Activated CD8-positive, alpha-beta memory T cell treated with anti-CD3 and anti-CD28 coated beads for 36 hours (primary cell): Measurements from ENCODE around the gene BAG5. TPM values are rescaled to one million over a fixed set of nuclear protein-coding genes. Genes with fewer than 3 reads are reported as not detected.
"Not testable (repeated sequence)": the region's sequence is repeated elsewhere in the genome, so short reads cannot be mapped to it uniquely, and the experiment has no call there.

Source experiments
- CTCF ChIA-PET: fragments of 350-600 bp; sonication (Branson Sonifier 250); formaldehyde crosslinking; loops from one replicate; lab custom pipeline; 2021; ENCODE audit warnings: antibody characterized with exemption; lab: Charles Lee
- POLR2A ChIA-PET: fragments of 350-600 bp; sonication (Branson Sonifier 250); formaldehyde crosslinking; loops from one replicate; lab custom pipeline; 2021; ENCODE audit warnings: antibody characterized with exemption; lab: Charles Lee
- total RNA-seq, 2 experiments: library from RNA; stranded (reverse); gene quantifications; one replicate each; pipeline ENCODE4 v1.2.3, GENCODE V29; 2021

BAG5 gene
- 10 to 100 TPM; 34.9 to 37.9 TPM for total RNA-seq

DNA sequence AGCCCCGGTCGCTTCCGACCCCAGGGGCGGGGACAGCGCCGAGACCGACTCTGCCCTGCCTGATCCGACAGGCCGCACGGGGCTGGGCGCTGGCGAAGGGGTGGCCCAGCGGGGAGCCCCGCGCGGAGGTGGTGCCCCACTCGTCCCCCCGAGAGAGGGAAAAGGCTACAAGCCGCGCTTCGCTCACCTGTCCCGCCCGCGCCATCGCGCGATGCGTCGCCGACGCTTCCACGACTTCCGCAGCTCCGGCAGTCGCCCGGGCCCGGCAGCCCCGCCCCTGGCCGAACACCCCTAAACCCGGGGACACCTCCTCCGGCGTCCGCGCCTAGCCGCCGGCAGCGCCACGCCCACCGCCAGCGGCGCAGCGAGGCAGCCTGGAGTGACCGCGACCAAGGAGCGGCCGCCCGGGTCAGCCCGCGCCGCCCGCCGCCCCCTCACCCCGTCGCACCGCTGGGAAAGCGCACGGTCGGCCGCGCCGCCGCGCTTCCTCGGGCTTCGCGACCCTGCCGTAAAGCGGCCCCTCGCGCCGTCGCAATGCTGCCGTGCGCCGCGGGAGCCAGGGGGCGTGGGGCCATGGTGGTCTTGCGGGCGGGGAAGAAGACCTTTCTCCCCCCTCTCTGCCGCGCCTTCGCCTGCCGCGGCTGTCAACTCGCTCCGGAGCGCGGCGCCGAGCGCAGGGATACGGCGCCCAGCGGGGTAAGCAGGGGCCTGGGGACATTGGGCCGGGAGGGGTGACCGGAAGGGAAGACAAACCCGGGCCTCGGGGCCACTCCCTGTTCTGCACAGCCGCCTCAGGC lies at the start of gene BAG5, which contains the start of gene COA8:
TSS of gene BAG5 (minus strand) at position 229 of the 797 bp plus-strand sequence. CDS start 1,493 bp downstream, outside the sequence.
TSS of gene COA8 (plus strand) at position 532 of the 797 bp plus-strand sequence. CDS start at position 574, 42 bp downstream.
- ChIA-PET POLR2A (interaction anchor here (0.7 kb wide), 1 partner anchor 12 kb away, joined by 4 read pairs; no protein-coding TSS in a partner anchor), CTCF (interaction anchor here (1.3 to 2.2 kb wide), 5 partner anchors 9 to 62 kb away, joined by 3 to 12 read pairs (median 4); no protein-coding TSS in a partner anchor)

- POLR2A ChIA-PET = no interaction called here
These were observed 48.8 kb upstream of the BAG5 start for GRCh38 chr14:103611215-103611614.

GRCh38 chr14:103609081-103609480 lies 46.6 kb upstream of the BAG5 start:
- POLR2A ChIA-PET = not testable (repeated sequence)
- CTCF ChIA-PET = interaction anchor here (0.5 kb wide), 1 partner anchor 310 kb away, joined by 3 read pairs; no protein-coding TSS in a partner anchor

More at GRCh38 chr14:103611215-103611614, 48.8 kb upstream of the BAG5 start:
- CTCF ChIA-PET = no interaction called here

- POLR2A ChIA-PET = interaction anchor here (0.6 to 1.1 kb wide), 2 partner anchors 12 to 21 kb away, joined by 3 to 4 read pairs; partner anchors contain the start of gene KLC1
- CTCF ChIA-PET = interaction anchor here (1.4 kb wide), 1 partner anchor 21 kb away, joined by 4 read pairs; the partner anchor contains the start of gene KLC1
These were observed 45.4 kb upstream of the BAG5 start for GRCh38 chr14:103607822-103608221.

DNA sequence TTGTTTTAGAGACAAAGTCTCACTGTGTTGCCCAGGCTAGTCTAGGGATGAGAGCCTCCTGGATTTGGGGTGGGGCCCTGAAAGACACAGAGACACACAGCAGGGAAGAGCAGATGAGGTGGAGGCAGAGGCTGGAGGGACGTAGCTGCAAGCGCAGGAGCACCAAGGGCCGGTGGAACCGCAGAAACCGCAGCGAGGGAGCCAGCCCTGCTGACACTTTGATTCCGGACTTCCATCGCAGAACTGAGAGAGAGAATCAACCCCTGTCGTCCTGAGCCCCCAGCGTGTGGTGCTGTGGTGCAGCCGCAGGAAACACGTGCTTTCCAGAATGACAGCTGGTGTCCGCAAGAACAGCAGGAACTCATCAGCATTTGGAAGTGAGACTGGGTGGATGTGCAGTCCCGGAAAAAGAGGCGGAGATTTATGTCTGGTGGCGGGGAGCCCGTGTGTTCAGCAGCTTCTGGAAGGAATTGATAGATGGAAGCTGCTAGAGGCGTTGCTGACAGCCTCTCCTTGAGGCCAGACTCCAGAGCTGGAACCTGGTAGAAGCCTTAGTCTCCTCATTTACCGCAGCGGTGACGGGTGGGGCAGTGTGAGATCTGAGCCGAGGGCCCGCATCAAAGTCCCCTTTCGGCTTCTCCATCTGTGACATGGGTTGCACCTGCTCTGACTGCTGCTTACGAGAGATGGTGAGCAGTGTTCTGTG lies 44.7 kb upstream of the BAG5 start:
- CTCF ChIA-PET = interaction anchor here (0.7 to 1.4 kb wide), 2 partner anchors 22 to 249 kb away, joined by 3 to 4 read pairs; partner anchors contain the start of gene KLC1
- POLR2A ChIA-PET = interaction anchor here (1.1 kb wide), 1 partner anchor 22 kb away, joined by 4 read pairs; the partner anchor contains the start of gene KLC1

GRCh38 chr14:103604620-103605019 lies 42.2 kb upstream of the BAG5 start:
- ChIA-PET POLR2A (no interaction called here), CTCF (interaction anchor here (0.6 kb wide), 1 partner anchor 99 kb away, joined by 3 read pairs; no protein-coding TSS in a partner anchor)

DNA sequence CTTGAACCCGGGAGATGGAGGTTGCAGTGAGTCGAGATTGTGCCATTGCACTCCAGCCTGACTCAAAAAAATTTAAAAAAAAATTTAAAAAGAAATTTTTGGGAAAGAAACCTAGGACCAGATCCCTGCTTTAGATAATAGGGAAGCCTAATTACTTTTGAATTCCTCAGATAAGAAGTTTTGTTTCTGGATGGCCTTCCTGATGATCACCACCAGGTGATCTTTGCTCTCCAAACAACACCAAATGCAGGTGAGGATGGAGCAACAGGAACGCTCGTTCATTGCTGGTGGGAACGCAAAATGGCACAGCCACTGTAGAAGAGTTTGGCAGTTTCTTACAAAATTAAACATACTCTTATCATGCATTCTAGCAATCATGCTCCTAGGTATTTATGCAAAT lies 38.0 kb upstream of the BAG5 start:
- ChIA-PET POLR2A (no interaction called here), CTCF (no interaction called here)

DNA sequence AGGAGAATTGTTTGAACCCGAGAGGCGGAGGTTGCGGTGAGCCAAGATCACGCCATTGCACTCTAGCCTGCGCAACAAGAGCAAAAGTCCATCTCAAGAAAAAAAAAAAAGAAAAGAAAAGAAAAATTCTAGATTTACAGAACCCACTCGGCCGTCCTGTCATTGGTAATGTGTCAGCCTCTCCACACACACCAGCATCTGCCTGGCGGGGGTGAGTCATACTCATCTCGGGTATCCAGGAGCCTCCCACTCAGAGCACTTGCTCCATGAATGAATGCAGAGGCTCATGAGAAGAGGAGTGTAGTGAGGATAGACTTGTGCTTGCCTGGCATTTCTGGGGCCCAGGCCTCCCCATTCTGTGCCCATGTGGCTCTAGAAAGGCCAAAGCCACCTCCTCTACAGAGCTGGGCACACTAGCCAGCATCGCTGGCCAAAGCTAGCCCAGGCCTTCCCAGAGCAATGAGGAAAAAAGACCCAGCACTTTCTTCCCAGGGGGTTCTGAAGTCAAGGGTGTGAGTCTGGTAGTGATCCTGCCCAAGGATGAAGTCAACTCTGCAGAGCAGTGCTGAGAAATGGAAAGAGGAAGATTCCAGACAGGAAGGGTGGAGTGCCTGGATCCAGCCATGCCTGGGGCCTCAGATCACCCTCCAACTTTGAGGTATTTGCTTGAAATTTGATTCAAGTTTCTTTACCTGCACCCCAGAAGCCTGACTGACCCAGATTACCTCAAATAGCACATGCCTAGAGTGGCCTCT lies 35.3 kb upstream of the BAG5 start:
- ChIA-PET POLR2A (no interaction called here), CTCF (no interaction called here)

- ChIA-PET CTCF (interaction anchor here (1.1 kb wide), 1 partner anchor 55 kb away, joined by 4 read pairs; no protein-coding TSS in a partner anchor), POLR2A (no interaction called here)
These were observed 31.8 kb upstream of the BAG5 start for GRCh38 chr14:103594265-103594664.

GRCh38 chr14:103593577-103593976 lies 31.1 kb upstream of the BAG5 start:
- ChIA-PET CTCF (interaction anchor here (1.1 kb wide), 1 partner anchor 56 kb away, joined by 4 read pairs; no protein-coding TSS in a partner anchor), POLR2A (interaction anchor here (1.0 kb wide), 1 partner anchor 35 kb away, joined by 3 read pairs; the partner anchor contains the start of gene KLC1)

- POLR2A ChIA-PET = no interaction called here
- CTCF ChIA-PET = interaction anchor here (0.6 kb wide), 1 partner anchor 309 kb away, joined by 3 read pairs; no protein-coding TSS in a partner anchor
These were observed 22.0 kb upstream of the BAG5 start for GRCh38 chr14:103584326-103584915.

- ChIA-PET POLR2A (no interaction called here), CTCF (no interaction called here)
These were observed 19.7 kb upstream of the BAG5 start for GRCh38 chr14:103581954-103582703.

GRCh38 chr14:103581206-103581605 lies 18.7 kb upstream of the BAG5 start:
- POLR2A ChIA-PET = interaction anchor here (0.6 kb wide), 1 partner anchor 117 kb away, joined by 4 read pairs; no protein-coding TSS in a partner anchor
- CTCF ChIA-PET = no interaction called here

GRCh38 chr14:103578401-103579075 lies 16.1 kb upstream of the BAG5 start:
- ChIA-PET CTCF (interaction anchor here (0.7 kb wide), 1 partner anchor 186 kb away, joined by 4 read pairs; no protein-coding TSS in a partner anchor), POLR2A (no interaction called here)

GRCh38 chr14:103576371-103577024 lies 14.0 kb upstream of the BAG5 start:
- ChIA-PET CTCF (no interaction called here), POLR2A (no interaction called here)

GRCh38 chr14:103574707-103575285 lies 12.3 kb upstream of the BAG5 start:
- CTCF ChIA-PET = no interaction called here
- POLR2A ChIA-PET = no interaction called here
